ENCODE measurements around the gene EPHB1.
"Not testable (repeated sequence)": the region's sequence is repeated elsewhere in the genome, so short reads cannot be mapped to it uniquely, and the experiment has no call there.

Gene EPHB1

DNA sequence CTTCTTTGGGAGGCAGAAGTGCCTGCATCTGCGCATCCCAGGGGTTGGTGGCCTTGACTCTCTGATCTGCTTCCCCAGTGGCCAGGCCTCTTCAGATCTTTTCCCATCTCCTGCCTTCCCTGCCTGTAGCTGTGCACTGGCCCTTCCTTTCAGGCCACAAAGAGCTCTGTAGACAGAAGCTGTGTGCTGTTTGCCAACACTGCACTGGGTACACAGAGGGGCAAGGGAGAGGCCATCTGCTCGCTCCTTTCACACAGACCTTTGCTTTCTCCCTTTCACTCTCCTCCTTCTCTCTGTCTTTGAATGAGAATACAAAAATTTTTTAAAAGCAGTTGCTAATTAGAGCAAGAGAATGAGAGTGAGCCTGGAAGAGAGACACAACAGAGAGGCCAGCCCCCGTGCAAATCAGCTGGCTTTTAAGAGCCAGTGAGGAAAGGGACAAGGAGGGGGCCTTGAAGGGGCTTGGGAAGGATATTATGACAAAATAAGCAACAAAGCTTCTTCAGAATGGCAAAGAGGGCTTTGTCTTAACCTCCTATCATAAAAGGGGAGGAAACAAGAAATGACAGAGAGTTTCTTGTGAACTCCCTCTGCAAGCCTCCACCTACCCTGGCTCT lies 170.9 kb downstream of the EPHB1 start:
- DNase-seq: no peak

DNA sequence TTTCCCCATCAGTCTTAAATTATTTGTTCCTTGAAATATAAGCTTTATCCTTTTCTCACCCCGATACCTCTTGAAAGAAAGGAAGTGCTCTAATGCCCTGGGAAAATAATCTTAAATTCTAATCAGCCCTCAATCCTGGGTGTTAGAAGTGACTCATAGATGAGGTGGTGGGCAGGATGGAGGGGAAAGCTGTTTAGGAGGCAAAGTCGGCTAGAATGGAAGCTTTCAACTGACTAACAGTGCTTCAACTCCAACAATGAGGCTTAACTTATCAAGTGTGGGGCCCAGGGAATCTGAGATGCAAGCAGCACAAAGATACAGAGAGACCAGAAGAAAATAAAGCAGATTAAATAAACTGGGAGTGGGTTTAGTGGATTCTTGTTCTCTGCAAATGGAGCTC lies 175.8 kb downstream of the EPHB1 start:
- DNase-seq: no peak

DNA sequence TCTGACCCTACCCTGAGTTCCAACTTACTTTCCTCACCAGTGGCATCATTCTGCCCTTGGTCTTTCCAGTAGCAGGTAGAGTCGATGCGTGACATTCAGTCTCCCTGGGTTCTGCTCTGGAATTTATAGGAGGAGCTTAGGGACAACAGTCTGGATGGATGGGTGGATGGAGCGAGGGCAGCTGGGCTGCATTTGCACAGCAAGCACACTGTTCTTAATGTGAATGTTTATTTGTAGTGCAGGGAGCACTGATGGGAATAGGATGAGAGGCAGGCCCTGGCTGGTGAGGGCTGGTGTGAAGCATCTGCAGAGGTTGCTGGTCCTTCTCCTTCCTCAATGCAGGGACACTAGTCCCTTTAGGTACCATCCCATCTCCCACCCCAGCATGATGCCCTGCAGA lies 176.2 kb downstream of the EPHB1 start:
- DNase-seq: no peak

DNA sequence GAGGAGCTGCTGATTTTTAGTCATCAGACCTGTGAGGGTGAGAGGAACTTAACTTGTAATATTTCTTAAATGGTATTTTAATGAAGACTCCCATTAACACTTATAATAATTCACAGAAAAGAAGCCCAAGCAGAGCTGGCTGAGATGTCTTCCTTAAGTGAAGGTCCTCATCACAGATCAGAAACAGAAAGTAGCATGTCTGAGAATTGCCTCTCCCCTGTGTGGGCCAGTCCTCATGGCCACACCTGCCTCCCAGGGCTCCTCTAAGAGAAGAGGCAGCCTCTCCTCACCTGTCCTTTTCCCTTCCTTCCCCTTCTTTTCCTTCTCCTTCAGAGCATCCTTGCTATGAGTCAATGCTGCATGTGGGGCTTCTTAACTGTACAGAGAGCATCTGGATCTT lies 176.8 kb downstream of the EPHB1 start:
- not testable (repeated sequence) for DNase-seq

DNA sequence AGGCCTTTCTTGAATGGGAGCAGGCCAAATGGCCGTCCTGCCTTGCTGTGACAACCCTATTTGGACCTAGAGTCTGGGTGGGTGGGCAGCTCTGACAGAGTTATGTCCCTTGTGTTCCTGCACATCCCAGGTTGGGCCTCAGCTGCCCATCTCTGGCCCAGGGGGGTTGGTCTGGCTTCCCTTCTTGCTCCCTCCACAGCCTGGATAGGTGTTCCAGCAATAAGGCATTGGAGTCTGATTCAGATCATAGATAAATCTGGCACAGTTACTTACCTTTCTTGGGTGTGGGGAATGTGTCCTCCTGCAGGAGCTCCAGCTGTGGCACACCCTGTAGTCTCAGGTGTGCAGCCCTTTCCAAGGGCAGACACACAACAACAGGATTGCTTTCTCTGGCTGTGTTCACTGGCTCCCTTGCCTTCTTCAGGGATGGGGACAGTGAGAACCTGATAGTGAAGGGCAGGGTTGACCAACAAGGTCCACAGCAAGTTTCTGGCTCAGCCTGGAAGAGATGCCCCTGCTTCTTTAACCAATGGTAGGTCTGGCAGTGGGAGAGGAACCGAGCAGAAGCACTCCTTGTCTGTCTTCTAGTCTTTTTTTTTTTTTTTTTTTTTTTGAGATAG lies 177.9 kb downstream of the EPHB1 start:
- no peak for DNase-seq

DNA sequence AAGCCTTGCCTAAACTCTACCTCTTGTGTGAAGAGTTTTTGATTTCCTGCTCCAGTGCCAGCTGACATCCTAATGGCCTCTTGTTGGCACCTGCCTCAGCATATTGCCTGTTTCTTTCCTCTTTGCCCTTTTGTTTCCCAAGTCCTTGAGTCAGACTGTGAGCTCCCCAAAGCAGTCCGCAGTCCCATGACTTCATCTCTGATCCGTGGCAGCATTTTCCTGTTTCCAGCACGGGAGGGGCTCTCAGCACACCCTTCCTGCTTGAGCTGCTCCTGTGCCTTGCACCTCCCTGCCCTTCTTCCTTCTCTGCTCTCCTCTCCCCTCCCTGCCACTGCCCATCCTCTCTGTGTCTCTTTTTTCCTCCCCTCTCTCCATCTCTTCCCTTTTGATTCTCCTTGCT lies 179.6 kb downstream of the EPHB1 start:
- DNase-seq: no peak

DNA sequence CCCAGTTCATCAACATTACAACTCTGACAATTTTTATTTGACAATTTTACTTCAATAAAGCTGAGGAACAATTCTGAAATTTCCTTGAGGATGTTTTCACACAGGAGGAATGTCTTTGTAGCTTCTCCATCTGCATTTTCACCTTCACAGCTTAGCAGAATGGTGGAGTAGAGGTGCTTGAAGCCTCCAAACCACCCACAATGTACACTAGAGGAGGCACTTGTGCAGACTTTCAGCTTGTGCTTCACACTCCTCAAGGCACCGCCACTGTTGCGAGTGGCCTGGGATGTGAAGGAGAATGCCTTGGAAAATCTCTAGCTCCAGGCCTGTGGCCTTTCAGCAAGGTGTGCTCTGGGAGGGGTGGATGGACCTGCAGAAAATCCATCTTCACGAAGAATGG lies 181.9 kb downstream of the EPHB1 start:
- no peak for DNase-seq

DNA sequence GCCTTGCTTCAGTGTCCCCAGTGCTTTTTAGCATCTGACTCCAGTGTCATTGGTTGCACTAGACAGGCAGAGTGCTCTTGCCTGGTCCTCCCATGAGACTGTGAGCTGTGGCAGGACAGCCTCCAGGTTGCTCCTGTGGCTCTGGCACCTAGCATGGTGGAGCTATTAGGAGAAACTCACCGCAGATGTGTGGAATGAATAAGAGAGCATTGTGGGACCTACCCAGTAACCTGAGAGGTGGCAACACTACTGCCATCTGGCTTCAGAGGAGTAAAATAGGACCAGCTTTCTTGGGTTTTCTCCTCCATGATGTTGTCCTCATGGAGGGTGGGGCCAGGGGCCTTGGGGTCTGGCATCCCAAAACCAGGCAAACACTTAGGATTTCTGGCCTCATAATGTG lies 183.6 kb downstream of the EPHB1 start:
- DNase-seq: no peak

DNA sequence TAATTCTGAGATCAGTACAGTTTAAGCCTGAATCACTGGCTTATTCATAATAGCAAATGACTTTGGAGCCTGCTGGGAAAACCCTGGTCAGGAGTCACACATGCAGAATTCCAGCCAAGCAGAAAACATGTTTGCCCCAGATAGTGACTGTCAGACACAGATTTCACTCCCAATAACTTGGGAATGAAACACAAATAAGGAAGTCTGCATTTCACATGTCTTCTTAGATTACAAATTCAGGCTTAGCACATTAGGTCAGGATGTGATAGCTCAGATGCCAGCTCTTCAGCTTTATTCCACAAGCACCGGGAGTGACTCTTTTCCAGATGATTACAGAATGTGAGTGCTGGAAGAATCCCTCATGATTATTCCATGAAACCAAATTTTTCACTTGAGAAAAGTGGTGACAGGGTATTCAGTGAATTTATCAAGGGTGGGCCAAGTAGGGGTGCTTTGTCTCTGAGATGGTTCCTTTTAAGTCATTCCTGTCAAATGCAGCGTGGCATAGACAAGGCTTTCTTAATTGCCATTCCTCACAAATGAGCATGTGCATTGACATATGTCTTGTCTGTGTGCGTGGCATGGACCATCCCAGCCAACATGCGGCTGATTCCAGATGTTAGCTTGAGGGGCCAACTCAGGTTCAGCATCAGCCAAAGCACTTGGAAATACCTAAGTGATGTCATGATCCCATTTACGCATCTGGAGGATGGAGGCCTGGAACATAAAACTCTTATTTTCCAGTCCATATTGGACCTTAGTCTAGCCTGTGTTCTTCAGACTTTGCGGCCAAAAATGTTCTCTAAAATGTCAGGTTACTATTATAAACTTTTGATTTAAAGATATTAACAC lies 191.0 kb downstream of the EPHB1 start:
- DNase-seq: no peak

DNA sequence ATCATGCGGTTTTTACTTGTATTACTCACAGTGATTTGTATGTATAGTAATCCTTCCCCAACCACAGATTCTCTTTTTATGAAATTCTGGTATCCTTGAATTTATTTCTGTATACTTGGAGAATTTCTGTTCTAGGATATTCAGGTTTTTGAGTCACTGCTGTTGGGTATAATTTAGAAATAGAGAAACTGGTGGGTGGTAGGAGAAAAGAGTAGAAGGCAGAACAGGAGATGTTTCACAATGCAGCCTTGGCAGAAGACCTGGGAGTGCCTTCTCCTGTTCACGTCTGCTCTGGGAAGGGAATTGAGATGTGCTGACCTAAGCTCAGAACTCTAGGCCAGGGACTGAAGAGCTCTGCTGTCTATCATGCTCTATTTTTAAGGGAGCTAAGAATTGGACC lies 193.6 kb downstream of the EPHB1 start:
- DNase-seq: no peak

DNA sequence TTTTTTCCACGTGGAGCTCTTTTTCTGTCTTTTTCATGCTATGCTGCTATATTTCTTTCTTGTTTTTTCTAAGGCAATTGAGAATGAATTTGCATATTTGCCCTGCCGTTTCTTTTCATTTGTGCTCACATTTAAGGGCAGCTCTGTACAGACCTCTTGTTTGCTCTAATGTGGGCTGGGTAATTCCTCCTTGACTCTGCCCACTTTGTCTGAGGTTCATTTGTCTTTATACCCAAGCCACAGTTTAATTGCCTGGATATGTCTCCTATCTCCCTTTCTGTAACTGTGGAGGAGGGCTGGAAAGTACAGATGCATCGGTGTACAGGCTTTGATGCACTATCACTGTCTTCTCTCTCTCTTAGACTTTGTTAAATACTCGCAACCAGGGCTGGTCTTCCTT lies 195.9 kb downstream of the EPHB1 start:
- no peak for DNase-seq

DNA sequence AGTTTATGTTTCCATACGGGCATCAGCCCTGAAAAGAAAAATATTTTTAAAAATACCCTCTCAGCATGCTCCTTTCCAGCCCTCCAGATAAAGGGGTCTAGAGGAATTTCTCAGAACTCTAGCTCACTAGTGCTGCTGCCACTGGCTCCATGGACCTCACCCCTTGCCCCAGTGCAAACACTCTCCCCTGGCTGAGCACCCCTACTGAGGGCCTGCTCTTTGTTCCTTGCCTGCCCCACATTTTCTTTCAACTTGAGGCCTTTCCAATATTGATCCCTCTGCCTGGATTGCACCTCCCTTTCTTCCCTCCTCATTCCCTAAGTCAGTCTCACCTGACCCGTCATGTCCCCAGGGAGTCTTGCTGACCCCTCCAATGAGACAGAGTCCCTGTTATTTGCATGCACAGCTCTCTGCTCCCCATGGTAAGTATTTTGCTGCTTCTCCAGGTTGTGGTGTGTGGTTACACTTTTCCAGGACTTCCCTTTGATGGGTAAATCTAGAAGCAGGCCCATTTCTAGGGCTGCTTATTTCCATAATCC lies 196.5 kb downstream of the EPHB1 start:
- DNase-seq: no peak

DNA sequence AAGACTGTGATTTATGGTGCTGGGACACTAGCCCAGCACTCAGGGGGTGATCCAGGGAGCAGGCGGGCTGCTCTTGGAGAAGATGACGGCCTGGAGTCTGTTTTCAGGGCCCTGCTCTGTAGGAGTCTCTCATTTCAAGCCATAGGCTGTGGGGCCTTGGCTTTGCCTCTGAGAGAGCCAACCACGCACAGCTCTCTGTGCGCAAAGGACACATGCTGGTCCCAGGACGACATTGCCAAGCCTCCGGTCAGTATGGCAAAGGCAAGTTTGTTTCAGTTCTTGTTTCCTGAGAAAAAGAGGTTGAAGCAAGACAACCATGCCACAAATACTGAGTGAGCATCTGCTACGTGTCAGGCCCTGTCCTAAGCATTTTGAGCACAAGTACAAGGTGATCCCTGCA lies 197.1 kb downstream of the EPHB1 start:
- no peak for DNase-seq

DNA sequence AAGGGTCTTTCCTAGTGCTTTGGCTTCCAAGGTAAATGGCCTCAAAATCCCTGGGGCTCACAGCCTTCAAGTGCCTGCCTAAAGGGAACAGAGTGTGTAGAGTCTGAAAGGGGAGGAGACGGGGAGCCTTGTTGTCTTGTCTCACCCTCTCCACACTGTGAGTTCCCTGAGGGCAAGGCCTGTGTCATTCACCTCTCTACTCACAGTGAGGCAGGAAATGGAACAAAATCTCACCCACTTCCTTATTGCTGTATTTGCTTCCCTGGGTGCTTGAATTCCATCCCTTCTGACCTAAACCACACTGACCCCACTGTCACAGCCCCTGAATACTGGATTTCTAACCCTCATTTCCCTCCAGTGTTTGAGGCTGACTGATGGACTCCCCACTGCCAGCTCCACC lies 197.5 kb downstream of the EPHB1 start:
- DNase-seq: no peak

DNA sequence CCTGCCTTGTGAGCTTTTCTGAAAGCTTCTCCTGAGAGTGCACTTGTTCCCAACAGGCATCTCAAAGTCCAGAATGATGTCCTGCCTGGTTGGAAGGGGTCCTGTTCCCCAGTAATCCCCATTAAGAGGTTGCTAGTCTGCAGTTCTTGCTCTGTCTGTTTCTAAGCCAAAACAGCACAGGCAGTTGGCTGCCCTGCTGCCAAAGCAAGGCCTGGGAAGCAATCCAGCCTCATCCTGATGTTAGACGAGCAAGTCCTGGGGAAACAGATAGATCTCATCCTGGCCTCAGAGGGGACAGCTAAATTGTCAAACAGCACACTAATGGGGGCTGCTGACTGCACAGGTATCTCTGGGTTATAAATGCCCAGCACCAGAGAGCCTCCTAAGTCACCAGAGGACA lies 198.0 kb downstream of the EPHB1 start:
- DNase-seq: no peak

DNA sequence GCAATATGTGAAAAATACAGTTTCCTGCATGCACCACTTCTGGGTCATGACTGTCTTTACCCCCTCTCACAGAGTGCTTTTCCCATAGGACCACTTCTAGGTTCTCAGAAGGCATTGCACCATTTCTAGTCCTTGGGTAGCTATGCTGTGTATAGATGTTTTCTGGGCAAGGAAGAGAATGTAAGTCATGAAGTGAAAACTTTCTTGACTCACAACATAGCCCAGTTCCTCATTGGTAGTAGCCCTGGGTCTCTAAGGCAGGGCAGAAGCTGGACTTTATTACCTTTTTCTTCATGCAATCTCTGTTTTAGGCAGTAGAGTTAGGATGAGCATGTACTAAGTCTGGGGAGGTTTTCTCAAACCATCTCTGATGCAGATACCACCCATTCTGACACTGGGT lies 203.1 kb downstream of the EPHB1 start:
- DNase-seq: no peak

DNA sequence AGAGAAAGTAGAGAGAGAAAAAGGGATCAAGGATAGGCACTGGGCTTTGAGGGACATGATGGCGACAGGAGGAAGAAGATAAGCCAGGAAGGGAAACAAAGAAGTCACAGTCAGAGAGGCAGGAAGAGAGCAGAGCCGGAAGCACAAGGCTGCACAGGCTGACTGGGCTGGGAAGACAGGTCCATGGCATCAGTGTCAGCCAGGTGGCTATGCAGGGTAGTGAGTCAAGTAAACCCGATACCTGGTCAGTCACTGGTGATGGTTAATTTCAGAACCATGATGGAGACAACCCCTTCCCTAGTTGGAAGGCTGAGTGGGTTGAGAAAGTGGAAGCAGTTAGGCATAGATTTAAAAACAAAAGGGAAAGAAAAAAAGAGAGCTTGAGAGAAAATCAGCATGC lies 203.8 kb downstream of the EPHB1 start:
- DNase-seq: no peak

DNA sequence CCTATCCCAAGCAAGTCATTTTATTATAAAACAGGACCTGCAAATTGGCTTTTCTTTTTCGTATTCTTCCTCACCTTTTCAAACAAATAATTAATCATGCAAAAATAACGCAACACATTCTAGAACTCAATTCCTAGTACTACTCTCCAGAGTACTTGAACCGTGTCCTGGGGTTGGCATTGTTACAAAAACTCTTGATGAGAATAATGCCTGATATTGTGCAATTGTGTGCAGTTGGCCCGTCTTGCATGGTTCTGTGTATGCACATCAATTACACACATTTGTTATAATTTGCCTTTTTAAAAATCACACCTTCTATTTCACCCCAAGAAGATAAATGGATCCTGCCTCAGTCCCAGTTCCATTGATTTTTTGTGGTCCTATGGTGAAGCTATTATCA lies 205.4 kb downstream of the EPHB1 start:
- no peak for DNase-seq

DNA sequence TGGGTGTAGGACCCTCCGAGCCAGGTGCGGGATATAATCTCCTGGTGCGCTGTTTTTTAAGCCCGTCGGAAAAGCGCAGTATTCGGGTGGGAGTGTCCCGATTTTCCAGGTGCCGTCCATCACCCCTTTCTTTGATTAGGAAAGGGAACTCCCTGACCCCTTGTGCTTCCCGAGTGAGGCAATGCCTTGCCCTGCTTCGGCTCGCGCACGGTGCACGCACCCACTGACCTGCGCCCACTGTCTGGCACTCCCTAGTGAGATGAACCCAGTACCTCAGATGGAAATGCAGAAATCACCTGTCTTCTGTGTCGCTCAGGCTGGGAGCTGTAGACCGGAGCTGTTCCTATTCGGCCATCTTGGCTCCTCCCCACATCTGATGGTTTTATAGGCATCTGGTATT lies 210.6 kb downstream of the EPHB1 start:
- not testable (repeated sequence) for DNase-seq

DNA sequence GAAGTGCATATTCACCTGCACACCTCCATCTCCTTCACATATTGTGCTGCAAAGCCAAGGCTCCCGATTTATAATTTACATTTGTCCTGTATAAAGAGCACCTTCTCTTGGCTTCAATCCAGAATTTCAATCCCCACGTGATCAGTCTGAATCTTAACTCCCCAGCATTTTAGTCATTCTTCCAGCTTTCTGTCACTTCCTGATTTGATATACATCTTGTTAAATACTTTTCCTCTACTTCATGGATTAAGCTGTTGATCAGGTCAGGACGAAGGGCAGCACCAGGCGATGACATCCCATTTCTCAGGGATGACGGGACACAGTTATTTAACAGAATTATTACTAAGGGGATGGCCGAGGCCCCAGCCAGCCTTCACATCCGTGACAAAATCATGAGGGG lies 212.5 kb downstream of the EPHB1 start:
- DNase-seq: no peak

DNA sequence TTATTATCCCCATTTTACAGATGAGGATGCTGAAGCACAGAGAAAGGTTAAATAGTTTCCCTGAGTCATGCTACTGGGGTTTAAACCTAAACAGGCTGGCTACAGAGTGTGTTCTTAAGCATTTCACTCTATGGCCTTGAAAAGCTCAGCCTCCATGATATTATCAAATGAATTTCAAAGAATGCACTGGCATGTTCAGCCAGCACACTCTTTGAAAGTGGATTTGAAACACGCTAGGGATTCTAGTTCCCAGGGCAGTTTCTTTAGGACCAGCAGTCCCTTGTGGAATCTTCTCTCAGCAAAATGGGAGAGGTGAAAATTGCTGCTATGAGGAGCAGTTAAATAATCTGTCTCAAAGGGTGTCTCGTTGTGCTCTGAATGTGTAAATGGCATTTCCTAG lies 213.3 kb downstream of the EPHB1 start:
- DNase-seq: no peak

DNA sequence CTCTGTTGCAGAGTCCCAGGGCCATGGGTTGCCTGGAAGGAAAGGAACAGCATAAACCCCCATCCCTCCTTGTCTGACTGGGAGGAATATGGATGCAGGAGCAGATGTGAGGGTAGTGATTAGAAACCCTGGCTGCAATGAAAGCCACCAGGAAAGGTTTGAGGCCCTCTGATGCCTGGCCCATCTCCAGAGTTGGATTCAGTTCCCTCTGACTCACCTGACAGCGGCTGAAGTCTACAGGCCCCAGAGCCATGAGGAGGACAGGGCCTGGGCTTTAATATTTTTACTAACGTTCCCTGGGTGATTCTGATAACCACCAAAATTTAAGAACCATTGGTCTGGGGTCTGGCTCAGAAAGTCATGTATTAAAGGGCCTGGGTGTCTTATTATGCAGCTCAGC lies 214.0 kb downstream of the EPHB1 start:
- DNase-seq: no peak

DNA sequence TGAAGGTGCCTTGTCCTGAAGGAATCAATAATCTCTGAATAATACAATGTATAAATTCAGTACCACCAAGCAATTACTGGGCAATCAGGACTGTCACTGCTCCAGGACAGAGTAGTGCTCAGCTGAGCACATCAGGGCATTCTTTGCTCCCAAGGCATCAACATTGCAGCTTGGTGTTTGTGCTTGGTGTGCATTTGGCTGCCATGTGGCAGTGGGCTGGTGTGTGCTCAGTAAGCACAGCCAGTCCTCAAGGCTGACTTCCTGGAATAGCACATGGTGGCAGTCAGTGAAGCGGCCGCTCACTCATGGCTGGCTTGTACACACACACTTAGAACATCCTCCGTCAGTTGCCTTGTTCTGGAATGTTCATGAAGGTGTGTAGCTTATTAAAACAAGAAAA lies 217.0 kb downstream of the EPHB1 start:
- no peak for DNase-seq

DNA sequence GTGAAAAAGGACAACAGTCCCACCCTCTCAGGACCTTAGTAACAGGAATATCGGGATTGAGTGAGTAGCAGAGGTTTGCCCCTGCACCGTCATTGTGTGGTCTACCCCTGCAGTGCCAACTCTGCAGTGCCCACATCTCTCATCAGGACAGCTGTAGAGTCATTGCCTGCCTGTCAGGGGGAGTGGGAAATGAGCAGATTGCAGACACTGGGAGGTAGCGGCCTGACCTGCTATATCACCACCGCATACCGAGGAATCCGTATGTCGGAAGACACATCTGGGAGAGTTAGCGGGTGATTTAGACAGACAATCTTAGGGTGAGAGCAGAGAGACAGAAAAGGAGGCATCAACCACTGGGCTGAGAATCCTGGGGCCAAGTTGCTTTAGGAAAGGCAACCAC lies 218.1 kb downstream of the EPHB1 start:
- no peak for DNase-seq

All from activated gamma-delta T cell treated with Interleukin-2 at 50 U/mL for 16 hours (primary cell).